Activated CD8-positive, alpha-beta memory T cell treated with anti-CD3 and anti-CD28 coated beads for 1 hour (primary cell): ENCODE measurements around the gene OR13C4.
"Not testable (repeated sequence)": the region's sequence is repeated elsewhere in the genome, so short reads cannot be mapped to it uniquely, and the experiment has no call there.

Experiments used
- DNase-seq, 2 donors: peaks; one replicate each; pipeline ENCODE4 v3.0.0-alpha.2; 2020; ENCODE audit warnings: low read depth in 1 of 2; ENCODE audit errors: extremely low read depth in 1 of 2

Gene OR13C4

DNA sequence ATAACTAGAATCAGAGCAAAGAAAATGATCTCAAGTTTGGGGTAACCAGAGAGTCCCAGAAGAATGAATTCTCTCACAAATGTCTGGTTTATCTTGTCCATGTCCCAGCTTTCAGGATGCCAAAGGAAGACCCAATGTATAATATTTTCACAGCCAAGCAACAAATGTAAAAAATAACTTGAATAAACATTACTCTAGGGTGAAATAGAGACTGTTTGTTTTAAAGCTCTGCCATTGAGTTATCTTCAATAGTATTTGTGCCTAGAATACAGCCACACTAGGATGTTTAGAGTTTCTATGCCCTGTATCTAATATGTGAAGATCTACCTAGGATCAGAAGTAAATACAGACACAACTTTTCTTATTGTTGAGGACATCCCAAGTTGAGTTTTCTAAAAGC lies at the start of gene OR13C4:
TSS of gene OR13C4 (minus strand) at position 101 of the 400 bp plus-strand sequence. CDS start at position 101, 0 bp downstream.
- no peak for DNase-seq

- DNase-seq = no peak
Observed at GRCh38 chr9:104575456-104575855, 48.4 kb upstream of the OR13C4 start.

DNA sequence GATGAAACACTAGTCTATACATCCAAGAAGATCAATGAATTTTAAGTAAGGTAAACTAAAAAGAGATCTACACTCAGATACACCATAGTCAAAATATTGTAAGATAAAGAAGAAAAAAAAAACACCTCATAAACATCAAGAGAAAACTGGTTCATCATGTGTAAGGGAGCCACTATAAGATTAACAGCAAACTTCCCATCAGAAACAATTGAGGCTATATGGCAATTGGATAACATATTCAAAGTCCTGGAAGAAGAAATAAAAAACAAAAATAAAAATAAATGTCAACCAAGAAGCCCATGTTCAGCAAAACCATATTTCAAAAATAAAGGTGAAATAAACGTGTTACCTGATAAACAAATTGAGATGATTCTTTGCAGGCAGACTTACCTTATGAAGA lies 45.6 kb upstream of the OR13C4 start:
- DNase-seq = no peak

- DNase-seq = no peak
Observed at GRCh38 chr9:104568868-104569267, 41.9 kb upstream of the OR13C4 start, which contains the start of gene OR13C8. TSS of gene OR13C8 (plus strand) at chr9:104569168. CDS start at chr9:104569168, 0 bp downstream.

GRCh38 chr9:104564358-104564757 lies 37.3 kb upstream of the OR13C4 start:
- DNase-seq = no peak

- DNase-seq = no peak
Observed at GRCh38 chr9:104556830-104557634, 30.0 kb upstream of the OR13C4 start.

DNA sequence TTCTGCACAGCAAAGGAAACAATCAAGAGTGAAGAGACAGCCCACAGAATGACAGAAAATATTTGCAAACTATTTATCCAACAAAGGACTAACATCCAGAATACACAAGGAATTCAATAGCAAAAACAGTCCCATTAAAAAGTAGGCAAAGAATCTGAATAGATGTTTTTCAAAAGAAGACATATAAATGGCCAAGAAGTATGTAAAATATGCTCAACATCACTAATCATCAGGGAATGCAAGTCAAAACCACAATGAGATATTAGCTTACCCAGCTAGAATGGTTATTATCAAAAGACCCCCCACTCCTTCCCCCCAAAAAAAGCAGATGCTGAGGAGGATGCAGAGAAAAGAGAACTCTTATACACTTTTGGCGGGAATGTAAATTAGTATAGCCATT lies 28.5 kb upstream of the OR13C4 start:
- no peak for DNase-seq

- no peak for DNase-seq
Observed at GRCh38 chr9:104553261-104553660, 26.3 kb upstream of the OR13C4 start.

- no peak for DNase-seq
Observed at GRCh38 chr9:104544644-104545043, 17.6 kb upstream of the OR13C4 start.

- DNase-seq = no peak
Observed at GRCh38 chr9:104539275-104539674, 12.3 kb upstream of the OR13C4 start.

DNA sequence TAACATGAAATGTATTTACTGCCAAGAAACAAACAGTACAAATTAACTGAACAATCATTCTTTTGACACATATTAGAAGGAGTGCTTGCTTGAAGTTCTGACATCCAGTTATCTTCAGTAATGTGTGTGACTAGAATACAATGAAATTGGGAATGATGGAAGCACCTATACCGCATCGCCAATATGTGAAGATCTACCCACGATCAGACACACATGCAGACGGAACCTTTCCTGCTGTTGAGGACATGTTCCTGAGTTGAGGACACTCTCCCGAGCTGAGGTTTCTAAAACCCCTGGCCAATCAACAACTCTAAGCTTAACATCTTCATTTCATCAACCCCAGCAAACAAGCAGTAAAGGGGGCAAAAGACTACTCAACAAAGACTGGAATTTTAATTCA lies 9.7 kb upstream of the OR13C4 start, which contains the start of gene OR13C3:
TSS of gene OR13C3 (minus strand) at position 101 of the 400 bp plus-strand sequence. CDS start 133 bp downstream, outside the sequence.
- no peak for DNase-seq

DNA sequence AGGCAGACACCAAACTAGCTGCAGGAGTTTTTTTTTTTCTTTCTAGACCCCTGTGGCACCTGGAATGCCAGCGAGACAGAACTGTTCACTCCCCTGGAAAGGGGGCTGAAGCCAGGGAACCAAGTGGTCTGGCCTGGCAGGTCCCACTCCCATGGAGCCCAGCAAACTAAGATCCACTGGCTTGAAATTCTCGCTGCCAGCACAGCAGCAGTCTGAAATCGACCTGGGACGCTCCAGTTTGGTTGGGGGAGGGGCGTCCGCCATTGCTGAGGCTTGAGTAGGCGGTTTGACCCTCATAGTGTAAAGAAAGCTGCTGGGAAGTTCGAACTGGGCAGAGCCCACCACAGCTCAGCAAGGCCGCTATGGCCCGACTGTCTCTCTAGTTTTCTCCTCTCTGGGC lies 6.8 kb downstream of the OR13C4 start:
- not testable (repeated sequence) for DNase-seq

DNA sequence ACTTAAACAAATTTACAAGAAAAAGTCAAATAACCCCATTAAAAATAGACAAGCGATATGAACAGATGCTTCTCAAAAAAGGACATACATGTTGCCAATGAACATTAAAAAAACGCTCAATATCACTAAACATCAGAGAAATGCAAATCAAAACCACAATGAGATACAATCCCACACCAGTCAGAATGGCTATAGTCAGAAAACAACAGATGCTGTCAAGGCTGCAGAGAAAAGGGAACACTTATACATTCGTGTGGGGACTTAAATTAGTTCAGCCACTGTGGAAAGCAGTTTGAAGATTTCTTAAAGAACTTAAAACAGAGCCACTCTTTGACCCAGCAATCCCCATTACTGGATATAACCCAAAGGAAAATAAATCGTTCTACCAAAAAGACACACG lies 12.1 kb downstream of the OR13C4 start:
- DNase-seq = no peak

DNA sequence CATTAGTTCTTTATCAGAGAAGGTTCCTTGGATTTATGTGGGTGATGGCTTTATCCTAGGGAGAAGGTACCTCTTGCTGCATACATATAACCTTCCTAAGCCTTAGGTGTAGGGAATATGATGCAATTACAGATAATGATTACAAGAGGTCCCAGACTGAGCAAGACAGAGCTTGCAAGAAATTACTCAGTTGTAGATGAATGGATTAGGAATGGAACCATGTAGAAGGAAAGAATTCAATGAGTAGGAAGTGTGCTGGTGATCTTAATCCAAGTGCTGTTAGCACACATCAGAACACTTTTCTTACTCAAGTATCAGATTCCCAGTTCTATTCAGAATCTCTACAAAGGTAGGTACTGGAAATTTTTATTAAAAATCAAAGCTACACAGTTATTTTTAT lies 20.4 kb downstream of the OR13C4 start:
- no peak for DNase-seq

- no peak for DNase-seq
Observed at GRCh38 chr9:104503963-104504362, 23.0 kb downstream of the OR13C4 start, which contains the start of gene OR13F1. TSS of gene OR13F1 (plus strand) at chr9:104504263. CDS start at chr9:104504263, 0 bp downstream.

GRCh38 chr9:104503440-104503839 lies 23.6 kb downstream of the OR13C4 start:
- no peak for DNase-seq

- no peak for DNase-seq
Observed at GRCh38 chr9:104494808-104495207, 32.2 kb downstream of the OR13C4 start.

- no peak for DNase-seq
Observed at GRCh38 chr9:104485014-104485413, 42.0 kb downstream of the OR13C4 start.

- no peak for DNase-seq
Observed at GRCh38 chr9:104482921-104483570, 44.0 kb downstream of the OR13C4 start.
